GM13977 (cell line): Measurements from ENCODE around the gene SLC16A5.
"Not testable (repeated sequence)": the region's sequence is repeated elsewhere in the genome, so short reads cannot be mapped to it uniquely, and the experiment has no call there.

ENCODE experiments used
- DNase-seq: peaks from one replicate; pipeline ENCODE4 v3.0.0; 2012; ENCODE audit warnings: low spot score
- in situ Hi-C: fragments of 300-500 bp; cut with MboI; formaldehyde crosslinking; loops from one replicate; pipeline ENCODE4 v1.12.0; 2022; ENCODE audit warnings: low sequenced_read_pairs, low pct_unique_long_range_greater_than_20kb, mixed read lengths, inconsistent platforms; ENCODE audit not compliant: unreplicated experiment
- TF ChIP-seq, protein P1 (sequence below): IDR thresholded peaks from 2 replicates; pipeline ENCODE4 v1.5.1; 2012; ENCODE audit warnings: mild to moderate bottlenecking, control low read depth; ENCODE audit not compliant: insufficient read depth; ENCODE audit errors: extremely low read depth, missing control alignments

The SLC16A5 gene

GRCh38 chr17:75069783-75070182, 18.0 kb upstream of the SLC16A5 start:
- no peak for DNase-seq
- in situ Hi-C loops, result no loop called here
- TF ChIP-seq, protein P1, sequence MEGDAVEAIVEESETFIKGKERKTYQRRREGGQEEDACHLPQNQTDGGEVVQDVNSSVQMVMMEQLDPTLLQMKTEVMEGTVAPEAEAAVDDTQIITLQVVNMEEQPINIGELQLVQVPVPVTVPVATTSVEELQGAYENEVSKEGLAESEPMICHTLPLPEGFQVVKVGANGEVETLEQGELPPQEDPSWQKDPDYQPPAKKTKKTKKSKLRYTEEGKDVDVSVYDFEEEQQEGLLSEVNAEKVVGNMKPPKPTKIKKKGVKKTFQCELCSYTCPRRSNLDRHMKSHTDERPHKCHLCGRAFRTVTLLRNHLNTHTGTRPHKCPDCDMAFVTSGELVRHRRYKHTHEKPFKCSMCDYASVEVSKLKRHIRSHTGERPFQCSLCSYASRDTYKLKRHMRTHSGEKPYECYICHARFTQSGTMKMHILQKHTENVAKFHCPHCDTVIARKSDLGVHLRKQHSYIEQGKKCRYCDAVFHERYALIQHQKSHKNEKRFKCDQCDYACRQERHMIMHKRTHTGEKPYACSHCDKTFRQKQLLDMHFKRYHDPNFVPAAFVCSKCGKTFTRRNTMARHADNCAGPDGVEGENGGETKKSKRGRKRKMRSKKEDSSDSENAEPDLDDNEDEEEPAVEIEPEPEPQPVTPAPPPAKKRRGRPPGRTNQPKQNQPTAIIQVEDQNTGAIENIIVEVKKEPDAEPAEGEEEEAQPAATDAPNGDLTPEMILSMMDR, result peak; percentile 12

DNA sequence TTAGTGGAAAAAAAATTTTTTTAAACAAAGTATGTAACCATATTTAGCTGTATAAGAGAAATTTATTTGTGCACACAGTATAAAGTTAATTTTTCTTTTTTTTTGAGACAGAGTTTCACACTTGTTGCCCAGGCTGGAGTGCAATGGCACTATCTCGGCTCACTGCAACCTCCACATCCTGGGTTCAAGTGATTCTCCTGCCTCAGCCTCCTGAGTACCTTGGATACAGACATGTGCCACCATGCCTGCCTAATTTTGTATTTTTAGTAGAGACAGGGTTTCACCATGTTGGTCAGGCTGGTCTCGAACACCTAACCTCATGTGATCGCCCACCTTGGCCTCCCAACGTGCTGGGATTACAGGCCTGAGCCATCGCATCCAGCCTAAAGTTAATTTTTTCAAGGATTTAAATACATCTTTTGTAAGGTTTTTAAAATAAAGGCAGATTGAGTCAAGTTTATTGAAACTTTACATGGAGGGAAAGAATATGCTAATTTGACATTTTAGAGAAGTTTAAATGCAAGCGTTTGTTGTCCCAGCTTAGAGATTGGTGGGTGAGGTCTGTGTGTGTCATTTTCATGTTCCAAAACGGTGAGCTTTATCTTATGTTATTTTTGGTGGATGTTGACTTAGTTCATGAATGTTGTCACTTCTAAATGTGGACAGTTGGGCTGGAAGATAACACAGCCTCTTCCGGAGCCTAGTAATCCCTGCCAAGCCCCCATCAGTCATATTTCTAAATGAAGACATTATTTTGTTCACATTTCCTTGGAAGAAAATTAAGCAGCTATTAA, 16.1 kb upstream of the SLC16A5 start:
- DNase-seq, in situ Hi-C loops: not testable (repeated sequence)

DNA sequence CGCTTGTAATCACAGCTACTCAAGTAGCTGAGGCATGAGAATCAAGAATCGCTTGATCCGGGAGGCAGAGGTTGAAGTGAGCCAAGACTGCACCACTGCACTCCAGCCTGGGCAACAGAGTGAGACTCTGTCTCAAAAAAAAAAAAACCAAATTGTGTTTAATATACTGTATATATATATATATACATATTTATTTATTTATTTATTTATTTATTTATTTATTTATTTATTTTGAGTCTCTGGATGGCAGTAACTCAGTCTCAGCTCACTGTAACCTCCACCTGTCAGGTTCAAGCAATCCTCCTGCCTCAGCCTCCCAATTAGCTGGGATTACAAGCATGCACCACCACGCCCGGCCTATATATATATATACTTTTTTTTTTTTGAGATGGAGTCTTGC, 14.8 kb upstream of the SLC16A5 start:
- in situ Hi-C loops, DNase-seq: not testable (repeated sequence)

GRCh38 chr17:75073618-75074047, 14.1 kb upstream of the SLC16A5 start:
- in situ Hi-C loops, result no loop called here

GRCh38 chr17:75074532-75074931, 13.2 kb upstream of the SLC16A5 start:
- DNase-seq, result no peak
- in situ Hi-C loops, result no loop called here
- TF ChIP-seq, protein P1, result no peak

More at GRCh38 chr17:75073618-75074047, 14.1 kb upstream of the SLC16A5 start:
- TF ChIP-seq, protein P1, result no peak
- DNase-seq, result no peak

- in situ Hi-C loops, result no loop called here
Observed at GRCh38 chr17:75075597-75076336, 12.0 kb upstream of the SLC16A5 start.

GRCh38 chr17:75077072-75077495, 10.7 kb upstream of the SLC16A5 start:
- DNase-seq, result no peak
- in situ Hi-C loops, result no loop called here
- TF ChIP-seq, protein P1, result no peak

More at GRCh38 chr17:75075597-75076336, 12.0 kb upstream of the SLC16A5 start:
- TF ChIP-seq, protein P1, result no peak
- DNase-seq, result no peak
